B cell (primary cell): ENCODE data around the gene ERC1.

Experiments used
- EZH2 ChIP-seq: IDR thresholded peaks from 2 replicates; pipeline ENCODE4 v1.6.1; 2012; ENCODE audit warnings: borderline replicate concordance, low read depth, mild to moderate bottlenecking, moderate library complexity, low read length; ENCODE audit not compliant: insufficient read depth, poor library complexity, severe bottlenecking
- TF ChIP-seq, protein P1 (sequence below): fragments of 200-600 bp; IDR thresholded peaks from one replicate; pipeline ENCODE4 v1.8.0; 2022; ENCODE audit warnings: antibody characterized with exemption, mild to moderate bottlenecking

DNA sequence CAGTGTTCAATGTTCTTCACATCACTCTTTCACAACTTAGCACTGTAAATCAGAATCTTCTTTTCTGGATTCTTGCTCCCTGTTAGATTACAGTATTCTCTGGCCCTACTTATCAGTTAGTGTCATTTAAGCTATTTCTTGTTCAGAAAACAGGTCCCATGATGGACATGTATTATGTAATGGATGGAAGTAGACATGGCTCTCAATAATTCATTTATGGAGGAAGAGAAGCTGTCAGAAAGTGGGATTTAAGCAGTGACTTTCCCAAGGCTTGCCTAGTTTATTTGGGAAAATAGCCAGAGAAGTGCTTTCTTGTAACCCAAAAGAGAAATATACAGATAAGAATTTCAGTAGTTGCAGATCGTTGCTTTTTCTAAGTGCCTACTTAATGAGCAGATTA, 1.6 kb downstream of the ERC1 start:
- TF ChIP-seq, protein P1, sequence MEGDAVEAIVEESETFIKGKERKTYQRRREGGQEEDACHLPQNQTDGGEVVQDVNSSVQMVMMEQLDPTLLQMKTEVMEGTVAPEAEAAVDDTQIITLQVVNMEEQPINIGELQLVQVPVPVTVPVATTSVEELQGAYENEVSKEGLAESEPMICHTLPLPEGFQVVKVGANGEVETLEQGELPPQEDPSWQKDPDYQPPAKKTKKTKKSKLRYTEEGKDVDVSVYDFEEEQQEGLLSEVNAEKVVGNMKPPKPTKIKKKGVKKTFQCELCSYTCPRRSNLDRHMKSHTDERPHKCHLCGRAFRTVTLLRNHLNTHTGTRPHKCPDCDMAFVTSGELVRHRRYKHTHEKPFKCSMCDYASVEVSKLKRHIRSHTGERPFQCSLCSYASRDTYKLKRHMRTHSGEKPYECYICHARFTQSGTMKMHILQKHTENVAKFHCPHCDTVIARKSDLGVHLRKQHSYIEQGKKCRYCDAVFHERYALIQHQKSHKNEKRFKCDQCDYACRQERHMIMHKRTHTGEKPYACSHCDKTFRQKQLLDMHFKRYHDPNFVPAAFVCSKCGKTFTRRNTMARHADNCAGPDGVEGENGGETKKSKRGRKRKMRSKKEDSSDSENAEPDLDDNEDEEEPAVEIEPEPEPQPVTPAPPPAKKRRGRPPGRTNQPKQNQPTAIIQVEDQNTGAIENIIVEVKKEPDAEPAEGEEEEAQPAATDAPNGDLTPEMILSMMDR = no peak
- TF ChIP-seq EZH2 = no peak
